Stimulated activated CD8-positive, alpha-beta memory T cell treated with anti-CD3 and anti-CD28 coated beads, Interleukin-15, amount 100 ng/mL, for 48 hours (primary cell): Measurements from ENCODE around the gene ZBTB48.
"Not testable (repeated sequence)": the region's sequence is repeated elsewhere in the genome, so short reads cannot be mapped to it uniquely, and the experiment has no call there.

Experiments
- DNase-seq, 2 donors: peaks; one replicate each; pipeline ENCODE4 v3.0.0-alpha.2; 2020; ENCODE audit warnings: low read depth in 2 of 2

Gene ZBTB48

DNA sequence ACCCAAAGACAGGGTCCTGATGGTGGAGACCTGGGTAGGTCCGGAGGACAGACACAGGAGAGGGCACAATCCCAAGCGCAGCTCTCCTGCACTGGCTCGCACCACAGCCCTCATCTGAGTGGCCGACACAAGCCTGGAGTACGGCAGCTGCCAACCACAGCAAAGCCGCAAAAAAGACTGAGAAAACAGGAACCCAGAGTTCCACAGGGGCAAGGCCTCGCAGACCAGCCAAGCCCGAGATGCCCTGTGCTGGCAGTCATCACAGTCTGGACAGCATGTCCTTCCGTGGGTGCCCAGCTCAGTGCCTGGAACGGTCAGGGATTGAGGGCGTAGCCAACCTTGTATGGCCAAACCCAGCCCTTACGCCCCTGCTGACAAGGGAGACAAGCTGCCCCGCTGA is 11.4 kb downstream of the ZBTB48 start:
- DNase-seq, result no peak

DNA sequence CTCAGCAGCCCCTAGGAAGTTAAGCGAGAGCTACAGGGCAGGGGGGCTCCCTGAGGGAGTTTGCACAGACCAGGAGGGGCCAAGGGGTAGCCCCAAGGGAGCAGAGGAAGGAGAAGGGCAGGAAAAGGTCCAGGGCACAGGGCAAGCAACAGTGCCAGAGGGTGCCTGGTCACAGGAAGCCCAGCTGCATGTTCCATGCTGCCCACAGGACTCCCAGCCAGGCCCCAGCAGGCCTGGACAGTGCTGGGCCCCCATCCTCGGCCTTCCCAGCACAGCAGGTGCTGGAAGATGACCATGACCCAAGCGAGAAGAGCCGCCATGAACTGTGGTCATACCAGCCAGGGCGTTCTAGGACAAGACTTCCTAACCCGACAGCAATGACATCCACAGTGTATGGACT is 11.8 kb downstream of the ZBTB48 start:
- no peak for DNase-seq

DNA sequence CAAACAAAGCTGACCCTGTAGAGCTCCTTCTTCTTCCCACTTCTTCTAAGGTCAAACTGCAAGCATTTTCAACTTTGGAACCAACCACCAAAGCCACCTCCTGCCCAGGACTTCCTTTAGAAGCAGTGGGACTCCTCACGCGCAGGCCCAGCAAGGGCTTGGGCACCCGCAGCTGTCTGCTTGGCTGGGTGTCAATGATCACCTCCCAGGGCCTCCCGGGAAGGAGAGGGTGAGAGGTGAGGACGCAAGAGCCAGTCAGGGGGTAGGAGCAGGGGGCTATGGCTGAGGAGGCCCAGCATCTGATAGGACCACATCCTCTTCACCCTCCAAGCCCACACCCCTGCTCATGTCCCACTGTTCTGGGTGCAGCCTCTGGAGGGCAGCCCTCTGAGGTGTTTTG is 12.6 kb downstream of the ZBTB48 start:
- no peak for DNase-seq

DNA sequence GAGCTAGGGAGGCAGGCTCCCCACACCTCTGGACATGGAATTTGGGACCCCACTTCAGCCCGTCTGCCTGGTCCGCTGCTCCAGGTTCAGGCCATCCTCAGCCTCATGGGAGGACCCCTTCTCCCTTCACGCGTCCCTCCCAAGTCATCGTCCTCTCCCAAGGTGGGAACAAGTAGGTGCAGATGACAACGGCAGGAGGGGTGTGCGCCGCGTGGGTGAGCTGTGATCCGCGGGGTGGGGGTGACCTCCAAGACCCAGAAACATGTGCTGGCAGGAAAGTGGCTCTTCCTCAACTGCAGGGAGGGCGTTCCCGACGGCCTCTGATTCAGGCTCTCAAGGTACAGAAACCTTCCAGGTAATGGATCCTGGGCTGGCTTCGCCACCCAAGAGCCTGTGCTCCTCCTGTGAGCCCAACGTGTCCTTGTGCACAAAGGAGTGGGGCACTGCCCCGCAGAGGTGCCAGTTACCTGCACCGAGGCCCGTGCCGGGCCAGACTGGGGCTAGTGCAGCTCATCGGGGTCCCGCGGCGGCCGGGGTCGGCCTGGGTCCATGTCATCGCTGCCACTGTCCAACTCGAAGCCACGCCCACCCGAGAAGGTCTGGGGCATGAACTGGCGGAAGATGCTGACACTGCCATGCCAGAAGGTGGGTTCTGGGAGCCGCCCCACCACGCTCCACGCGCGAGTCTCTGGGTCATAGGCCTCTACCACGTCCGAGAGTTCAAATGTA is 13.2 kb downstream of the ZBTB48 start:
- DNase-seq, result no peak

DNA sequence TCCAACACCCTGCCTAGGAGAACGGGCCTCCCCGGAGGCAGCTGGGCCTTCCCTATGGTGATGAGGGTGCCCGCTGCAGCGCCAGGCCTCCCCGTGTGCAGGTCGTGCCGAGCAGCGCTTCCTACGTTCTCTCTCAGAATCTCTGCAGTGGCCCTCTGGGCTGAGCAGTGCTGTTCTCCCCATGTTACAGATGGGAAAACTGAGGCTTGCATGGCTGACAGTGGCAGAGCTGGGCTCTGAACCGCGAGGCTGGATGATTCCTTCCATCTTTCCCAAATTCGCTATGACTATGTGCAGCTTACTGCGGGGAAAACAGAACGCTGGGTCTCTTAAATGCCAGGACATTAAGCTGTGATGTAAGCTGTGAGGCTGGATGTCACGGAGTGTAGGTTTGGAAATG is 14.0 kb downstream of the ZBTB48 start:
- DNase-seq, result no peak

DNA sequence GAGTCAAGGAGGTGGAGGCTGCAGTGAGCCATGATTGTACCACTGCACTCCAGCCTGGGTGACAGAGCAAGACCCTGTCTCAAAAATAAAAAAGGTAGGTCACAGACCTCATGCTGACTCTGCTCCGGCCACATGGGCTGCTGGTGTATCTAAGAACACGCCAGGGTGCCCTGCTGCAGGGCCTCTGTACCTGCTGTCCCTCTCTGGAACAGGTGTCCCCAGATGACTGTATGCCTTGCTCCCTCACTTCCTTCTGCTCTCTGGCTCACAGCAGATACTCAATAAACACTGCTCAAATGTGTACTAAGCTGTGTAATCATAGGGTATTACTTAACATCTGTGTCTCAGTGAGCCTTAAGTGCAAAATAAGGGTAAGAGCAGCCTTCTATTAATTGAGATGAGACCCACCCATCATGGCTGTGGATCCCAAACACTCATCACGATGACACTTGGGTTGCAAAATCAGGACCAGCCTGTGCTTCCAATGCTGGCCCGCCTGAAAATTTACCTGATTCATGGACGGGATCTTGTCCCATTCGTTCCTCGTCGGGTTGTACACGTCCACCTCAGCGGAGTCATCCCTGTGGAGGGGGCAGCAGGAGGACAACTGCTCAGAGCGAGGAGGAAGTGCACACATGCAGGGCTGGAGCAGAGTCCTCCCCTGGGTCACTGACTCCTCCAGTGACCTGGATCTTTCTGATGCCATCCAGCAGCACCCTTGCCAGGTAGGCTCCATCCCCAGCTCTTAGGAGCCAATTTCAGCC is 15.4 kb downstream of the ZBTB48 start:
- no peak for DNase-seq

DNA sequence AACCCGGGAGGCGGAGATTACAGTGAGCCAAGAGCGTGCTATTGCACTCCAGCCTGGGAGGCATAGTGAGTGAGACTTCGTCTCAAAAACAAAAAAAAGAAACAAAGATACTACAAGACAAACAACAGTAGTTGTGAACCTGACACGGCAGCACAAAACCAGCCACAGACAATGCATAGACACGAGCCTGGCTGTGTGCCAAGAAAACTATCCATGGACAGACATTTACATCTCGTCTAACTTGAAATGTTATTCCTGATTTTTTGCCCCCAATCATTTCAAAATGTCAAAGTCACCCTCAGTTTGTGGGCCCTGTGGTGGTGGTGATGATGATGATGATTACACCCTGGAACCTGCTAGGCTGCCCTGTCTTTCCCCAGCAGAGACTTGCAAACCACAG is 16.6 kb downstream of the ZBTB48 start:
- DNase-seq, result no peak

DNA sequence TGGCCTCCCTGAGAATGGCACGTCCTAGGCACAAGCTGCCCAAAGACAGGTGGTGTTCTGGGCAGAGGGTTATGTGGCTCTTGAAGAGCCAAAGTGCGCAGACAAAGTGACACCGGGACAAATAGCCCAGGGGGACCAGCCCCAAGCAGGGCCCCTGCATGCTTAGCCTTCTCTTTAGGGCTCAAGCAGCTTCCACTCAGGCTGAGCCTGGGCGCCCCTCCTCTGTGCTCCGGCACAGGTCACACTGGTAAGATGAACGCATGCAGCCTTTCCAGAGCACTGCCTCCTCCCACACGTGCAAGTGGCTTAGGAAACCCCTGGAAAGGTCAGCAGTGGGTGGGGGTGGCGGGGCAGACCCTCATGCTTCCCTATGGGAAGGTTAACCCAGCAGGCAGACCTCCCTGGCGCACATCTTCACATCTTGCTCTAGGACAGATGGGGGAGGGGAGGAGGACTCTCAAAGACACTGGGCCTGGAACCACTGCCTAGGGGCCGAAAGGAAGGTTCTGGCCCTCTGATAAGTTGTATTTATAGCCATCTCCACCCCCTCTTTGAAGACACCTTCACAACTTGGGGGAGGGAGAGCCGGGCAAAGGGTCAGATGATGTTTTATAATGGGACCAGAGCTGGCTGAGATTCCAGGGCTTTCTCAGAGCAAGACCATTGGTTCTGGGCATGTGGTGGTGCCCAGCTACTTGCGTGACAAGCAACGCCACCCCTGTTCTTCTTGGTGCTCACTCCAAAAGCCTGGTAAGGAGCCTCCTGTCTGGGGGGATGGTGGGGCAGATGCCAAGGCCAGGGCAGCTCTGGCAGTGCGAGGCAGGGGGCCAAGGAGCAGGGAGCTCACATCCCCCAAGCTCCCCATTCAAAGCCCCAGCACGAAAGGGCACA is 17.3 kb downstream of the ZBTB48 start:
- DNase-seq, result no peak

DNA sequence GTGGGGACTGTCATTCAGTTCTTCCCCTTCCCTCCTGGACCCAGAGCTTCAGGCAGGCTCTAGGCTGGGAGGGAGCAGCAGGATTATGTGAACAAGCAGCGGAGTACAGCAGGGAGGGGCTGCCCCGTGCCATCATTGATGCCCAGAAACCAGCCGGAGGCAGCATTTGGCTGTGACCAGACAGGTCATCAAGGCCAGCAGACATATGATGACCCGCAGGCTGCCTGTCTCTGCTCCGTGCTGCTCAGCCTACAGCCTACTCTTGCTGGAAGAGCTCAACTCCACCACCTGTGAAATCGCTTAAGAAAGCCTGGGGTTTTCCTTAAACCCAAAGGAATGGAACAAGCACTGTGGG is 18.0 kb downstream of the ZBTB48 start:
- DNase-seq, result no peak

DNA sequence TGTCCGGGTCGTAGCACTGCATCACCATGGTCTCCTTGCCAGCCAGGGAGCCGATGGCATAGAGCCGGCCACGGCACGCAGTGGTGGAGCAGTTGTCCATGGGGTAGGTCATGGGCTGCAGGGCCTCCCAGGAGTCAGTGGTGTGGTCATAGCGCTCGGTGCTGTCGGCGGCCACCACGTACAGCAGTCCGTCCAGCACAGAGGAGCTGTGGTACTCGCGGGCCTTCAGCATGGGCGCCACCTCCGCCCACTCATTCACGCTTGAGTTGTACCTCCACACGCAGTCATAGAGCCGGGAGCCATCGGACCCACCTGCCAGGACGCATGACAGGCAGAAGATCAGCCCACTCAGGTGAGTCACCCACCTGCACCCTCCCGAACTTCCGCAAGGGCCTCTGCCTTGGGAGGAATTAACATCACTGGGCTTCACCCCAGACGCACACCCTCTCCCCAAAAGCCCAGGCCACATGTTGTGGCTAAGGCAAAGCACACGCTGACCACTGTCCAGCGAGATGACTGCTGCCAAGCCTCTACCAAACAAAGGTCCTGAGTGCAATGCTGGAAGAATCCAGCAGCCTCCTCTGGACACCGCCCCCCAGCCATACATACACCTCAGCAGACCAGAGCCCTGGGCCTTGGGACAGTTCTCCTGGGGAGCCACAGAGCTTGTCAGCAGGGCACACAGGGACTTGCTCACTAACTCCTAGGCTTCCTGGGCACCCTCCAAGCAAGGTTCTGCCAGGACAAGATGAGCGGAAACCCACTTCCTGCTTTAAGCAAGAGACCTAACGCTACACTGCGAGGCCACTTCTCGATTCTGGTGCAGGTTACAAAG is 19.6 kb downstream of the ZBTB48 start:
- DNase-seq, result peak in 1 of 2 donors; percentile 56

DNA sequence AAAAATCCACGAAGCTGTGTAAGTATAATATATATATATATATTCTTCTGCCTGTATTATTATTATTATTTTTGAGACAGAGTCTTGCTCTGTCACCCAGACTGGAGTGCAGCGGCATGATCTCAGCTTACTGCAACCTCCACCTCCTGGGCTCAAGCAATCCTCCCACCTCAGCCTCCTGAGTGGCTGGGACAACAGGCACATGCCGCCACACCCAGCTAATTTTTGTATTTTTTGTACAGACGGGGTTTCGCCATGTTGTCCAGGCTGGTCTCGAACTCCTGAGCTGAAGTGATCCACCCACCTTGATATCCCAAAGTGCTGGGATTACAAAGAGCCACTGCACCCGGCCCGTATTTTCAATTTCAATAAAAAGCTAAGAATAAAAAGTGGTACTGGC is 20.2 kb downstream of the ZBTB48 start:
- DNase-seq, result not testable (repeated sequence)

DNA sequence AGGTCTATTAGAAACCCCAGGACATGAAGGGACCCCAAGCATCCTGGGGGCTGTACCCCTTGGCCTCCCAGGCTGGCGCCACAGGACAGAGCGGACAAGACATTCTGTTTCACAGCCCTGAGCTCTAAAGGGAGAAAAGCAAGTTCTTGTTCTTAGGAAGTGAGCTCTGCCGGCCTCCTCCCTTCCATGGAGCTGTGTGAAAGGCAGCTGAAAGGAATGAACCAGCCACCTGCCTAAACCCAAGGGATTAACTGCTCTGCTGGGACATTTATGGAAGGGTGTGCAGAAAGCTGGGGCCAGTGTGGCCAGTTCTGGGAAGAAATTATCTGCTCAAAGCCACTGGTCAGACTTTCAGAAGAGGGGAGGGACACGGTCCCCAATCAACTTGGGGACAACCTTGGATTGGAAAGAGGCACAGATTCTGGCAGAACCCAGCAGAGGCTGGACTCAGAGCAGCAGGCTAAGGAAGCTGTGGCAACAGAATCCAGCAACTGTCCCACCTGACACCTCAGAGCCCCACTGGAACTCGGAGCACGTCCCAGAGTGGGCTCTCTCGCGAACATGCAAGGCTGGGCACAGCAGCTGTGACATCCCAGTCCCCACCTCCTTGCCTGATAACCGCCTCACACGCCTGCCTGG is 20.7 kb downstream of the ZBTB48 start:
- DNase-seq, result no peak

DNA sequence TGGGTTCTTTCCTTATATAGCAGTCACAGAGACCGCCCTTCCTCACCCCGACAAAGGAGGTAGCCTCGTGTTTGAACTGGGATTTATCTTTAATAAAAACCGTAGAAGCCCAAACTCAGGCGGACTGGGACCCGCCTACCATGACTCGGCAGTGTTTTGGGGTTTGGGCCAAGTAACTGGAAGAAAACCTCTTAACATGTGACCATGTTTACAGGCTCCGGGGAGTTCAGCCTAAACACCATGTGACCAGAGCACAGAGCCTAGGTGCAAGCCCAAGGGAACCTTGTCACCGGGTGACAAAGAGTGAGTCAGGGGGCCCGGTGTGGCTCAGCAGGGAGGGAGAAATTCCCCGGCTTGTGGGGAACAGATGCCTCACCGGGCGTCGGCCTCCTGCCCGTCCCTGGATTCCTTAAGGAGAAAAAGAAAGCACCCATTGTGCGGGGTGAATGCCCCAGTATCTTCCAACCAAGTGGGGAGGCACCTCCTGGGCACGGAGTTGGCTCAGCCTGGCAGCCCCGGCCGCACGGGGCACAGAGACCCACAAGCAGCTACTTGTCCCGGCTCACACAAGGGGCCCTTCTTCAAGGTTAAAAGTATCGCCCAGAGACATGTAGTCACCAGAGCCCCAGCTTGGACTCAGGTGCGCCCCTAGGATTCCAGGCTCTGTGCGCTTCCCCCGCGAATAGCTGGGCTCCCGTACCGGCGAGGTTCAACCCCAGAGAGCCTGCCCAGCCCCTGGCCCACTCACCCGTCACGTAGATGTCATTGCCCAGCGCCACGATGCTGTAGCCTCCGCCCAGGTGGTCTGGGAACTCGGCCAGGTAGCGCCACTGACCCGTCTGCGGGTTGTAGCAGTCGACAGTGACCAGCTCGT is 21.5 kb downstream of the ZBTB48 start:
- peak; percentile 74 to 81 for DNase-seq

DNA sequence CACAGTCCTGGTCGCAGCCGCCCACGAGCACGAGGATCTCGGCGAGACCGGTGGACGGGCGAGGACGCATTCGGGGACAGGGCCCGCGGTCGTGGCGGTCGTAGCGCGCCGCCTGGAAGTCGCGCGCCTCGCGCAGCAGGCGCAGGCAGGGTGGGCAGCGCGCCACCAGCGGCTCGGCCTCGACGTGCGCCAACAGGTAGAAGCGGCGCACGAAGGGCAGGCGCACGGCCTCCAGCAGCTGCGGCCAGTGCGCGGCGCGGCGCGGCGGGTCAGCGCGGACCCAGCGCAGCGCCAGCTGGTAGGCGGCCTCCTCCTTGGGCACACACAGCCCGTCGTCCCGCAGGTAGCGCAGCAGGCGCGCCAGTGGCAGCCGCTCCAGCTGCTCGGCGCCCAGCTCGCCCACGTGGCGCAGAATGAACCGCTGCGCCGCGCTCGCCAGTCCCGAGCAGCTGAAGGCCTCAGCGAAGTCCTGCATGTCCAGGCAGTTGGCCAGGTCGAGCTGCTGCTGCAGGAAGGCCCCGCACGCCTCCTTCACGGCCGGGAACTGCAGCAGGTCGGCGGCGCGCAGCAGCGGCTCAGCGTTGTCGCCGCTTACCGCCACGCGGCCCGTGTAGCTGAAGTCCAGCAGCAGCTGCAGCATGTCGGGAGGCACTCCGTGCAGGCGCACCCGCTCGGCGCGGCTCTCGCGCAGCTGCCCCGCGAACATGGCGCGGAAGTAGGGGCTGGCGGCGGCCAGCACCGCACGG is 22.3 kb downstream of the ZBTB48 start:
- no peak for DNase-seq

DNA sequence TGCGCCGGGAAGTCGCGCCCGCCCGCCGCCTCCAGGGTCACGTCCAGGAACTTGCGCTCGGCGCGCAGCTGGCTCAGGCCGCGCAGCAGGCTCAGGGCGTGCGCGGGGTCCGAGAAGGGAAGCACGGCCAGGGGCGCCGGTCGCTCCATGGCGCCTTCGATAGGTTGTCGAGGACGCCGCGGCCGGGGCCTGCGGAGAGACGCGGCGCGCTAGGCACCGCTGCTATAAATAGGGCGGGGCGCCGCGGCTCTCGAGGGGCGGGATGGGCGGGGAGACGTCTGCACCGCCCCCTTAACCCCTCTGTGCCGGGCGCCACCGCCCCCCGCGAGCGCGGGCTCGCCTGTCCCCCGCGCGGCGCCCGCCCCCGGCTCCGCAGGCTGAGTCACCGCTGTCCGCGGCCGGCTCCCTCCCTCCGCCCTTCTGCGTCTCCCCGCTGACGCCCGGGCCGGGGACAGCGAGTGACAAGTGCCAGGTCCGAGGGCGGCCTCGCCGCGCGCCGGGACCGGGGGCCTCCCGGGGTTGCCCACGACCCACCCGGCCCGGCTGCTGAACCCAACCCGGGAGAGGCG is 23.0 kb downstream of the ZBTB48 start, which contains the start of gene KLHL21:
Gene KLHL21, minus strand, starts transcription at position 201 of the 569 bp plus-strand sequence. Its CDS starts 52 bp downstream, at position 149.
- DNase-seq, result peak; percentile 88 to 92

DNA sequence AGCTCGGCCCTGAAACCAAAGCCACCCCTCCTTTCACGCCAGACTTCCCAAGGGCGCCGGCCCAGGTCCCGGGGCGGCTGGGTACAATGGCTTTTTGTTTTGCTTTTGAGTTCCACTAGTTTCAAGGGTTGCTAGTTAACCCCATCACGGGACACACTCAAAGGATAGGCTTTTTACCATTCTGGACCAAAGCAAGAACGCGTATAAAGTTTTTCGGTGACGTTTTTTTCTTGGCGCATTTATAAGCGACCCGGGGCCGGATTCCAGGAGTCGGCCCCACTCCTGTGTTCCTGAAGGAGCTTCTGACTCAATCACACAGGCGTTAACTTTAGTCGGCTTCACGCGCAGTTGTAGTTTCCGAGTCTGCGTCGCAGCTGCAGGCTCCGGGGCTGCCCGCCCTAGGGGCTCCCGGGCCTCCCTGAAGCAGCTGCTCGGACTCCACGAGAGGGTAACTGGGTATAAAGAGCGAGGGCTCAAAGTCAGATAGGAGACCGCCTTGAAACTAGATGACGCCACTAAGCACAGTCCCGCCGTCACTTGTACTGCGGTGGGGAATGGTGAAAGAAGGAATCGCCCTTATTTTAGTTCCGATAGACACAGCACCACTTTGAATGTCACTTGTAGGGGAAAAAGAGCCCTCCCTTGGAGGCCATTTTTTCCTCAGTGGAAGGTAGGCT is 23.6 kb downstream of the ZBTB48 start:
- peak in 1 of 2 donors; percentile 44 for DNase-seq

DNA sequence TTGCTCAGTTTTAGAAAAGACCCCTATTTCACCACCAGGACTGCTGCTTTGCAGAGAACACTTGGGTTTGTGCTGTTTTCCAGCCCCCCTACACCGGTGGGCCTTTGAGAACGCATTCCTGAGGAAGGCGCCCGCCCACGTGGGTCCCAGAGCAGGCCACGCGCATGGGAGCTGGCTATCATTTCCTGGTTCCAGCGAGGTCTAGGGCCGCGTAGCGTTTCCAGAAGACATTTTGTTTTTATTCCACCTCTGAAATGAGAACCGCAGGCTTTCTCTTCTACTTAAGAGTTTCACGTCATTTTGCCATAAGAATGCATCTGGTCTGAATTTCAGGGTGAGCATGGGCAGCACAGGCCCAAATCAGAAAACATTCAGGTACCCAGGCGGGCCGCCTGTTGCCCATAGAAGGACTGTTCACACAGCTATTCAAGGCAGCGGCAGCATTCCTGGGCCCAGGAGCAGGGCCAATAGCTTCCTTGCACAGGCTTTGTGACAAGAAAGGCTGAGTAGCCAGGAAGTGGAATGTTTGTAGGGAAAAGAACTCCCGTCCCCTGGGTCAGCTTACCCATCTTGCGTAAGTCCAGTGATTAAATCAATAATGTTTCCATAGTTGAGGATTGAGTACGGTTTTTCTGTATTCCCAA is 24.2 kb downstream of the ZBTB48 start:
- no peak for DNase-seq
